ENCODE data around the gene ADAMTS1.

Gene ADAMTS1

GRCh38 chr21:26840201-26840600 lies 5.0 kb downstream of the ADAMTS1 start:
- H3K9me3 ChIP-seq (ENCODE audit: control insufficient read depth, insufficient read depth, low read length), result no peaks in the 10 kb centered on the region
- H3K36me3 ChIP-seq (ENCODE audit: insufficient read depth, low read length), result peaks cover 18% of the 10 kb centered on the region
- H3K4me1 ChIP-seq (ENCODE audit: insufficient read depth, low read length), result no peaks in the 10 kb centered on the region
- H3K9ac ChIP-seq (ENCODE audit: low read depth, low read length), result no peak overlapping the region

DNA sequence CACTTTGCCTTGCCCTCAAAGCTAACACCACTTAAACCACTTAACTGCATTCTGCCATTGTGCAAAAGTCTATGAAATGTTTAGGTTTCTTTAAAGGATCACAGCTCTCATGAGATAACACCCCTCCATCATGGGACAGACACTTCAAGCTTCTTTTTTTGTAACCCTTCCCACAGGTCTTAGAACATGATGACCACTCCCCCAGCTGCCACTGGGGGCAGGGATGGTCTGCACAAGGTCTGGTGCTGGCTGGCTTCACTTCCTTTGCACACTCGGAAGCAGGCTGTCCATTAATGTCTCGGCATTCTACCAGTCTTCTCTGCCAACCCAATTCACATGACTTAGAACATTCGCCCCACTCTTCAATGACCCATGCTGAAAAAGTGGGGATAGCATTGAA lies 7.7 kb downstream of the ADAMTS1 start:
- Histone ChIP-seq H3K9ac (ENCODE audit: low read depth, low read length) (no peak overlapping the region), H3K4me1 (ENCODE audit: insufficient read depth, low read length) (peaks cover 4% of the 10 kb centered on the region; the same call in 1 of the 2 replicates), H3K36me3 (ENCODE audit: insufficient read depth, low read length) (peaks cover 18% of the 10 kb centered on the region), H3K9me3 (ENCODE audit: control insufficient read depth, insufficient read depth, low read length) (no peaks in the 10 kb centered on the region)

- no peak overlapping the region for H3K9ac ChIP-seq (ENCODE audit: low read depth, low read length)
- no peaks in the 10 kb centered on the region for H3K9me3 ChIP-seq (ENCODE audit: control insufficient read depth, insufficient read depth, low read length)
- peaks cover 15% of the 10 kb centered on the region for H3K36me3 ChIP-seq (ENCODE audit: insufficient read depth, low read length)
- H3K4me1 ChIP-seq (ENCODE audit: insufficient read depth, low read length), result peaks cover 4% of the 10 kb centered on the region; the same call in 1 of the 2 replicates
Observed at GRCh38 chr21:26836528-26836927, 8.7 kb downstream of the ADAMTS1 start.

DNA sequence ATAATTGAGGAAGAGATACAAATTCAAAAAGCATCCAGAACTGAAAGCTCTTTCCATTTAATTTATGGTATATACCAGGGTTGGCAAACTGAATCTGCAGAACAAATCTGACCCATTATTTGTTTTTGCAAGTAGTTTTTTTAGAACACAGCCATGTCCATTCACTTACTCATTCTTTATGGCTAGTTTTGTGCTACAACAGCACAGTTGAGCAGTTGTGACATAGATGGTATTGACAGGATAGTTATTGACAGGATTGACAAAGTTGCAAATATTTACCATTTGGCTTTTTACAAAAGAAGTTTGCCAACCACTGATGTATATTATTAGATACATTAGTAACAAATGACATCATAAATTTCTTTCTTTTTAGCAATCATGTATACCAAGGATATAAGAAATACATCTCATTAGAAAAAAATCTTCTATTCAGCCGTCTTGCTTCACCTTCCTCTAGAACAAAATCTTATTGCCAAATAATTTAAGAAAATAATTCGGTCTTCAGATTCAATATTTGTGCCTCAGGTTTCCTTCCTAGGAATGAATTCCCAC lies 9.4 kb downstream of the ADAMTS1 start:
- Histone ChIP-seq H3K9ac (ENCODE audit: low read depth, low read length) (no peak overlapping the region), H3K9me3 (ENCODE audit: control insufficient read depth, insufficient read depth, low read length) (no peaks in the 10 kb centered on the region), H3K36me3 (ENCODE audit: insufficient read depth, low read length) (peaks cover 15% of the 10 kb centered on the region), H3K4me1 (ENCODE audit: insufficient read depth, low read length) (peaks cover 4% of the 10 kb centered on the region; the same call in 1 of the 2 replicates)

DNA sequence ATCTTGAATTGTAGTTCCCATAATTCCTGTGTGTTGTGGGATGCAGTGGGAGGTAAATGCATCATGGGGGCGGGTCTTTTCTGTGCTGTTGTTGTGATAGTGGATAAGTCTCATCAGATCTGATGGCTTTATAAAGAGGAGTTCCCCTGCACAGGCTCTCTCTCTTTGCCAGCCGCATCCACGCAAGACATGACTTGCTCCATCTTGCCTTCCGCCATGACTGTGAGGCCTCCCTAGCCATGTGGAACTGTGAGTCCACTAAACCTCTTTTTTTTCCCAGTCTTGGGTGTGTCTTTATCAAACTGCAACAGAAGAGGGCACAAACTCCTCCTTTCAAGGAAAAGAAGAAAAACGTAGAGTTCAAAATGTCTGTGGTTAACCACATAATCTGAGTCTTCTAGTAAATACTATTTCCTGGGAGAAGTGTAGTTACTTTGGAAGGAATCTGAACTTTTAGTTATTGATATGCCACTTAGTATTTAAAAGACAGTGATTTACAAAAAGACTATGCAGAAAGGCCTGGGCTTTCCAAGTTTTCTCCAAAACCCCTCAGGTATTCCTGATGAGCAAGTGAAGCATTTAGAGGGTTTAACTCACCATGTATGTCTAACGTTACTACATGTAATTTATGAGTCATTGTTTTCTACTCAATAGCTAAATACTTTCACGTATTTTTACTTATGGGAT lies 10.0 kb downstream of the ADAMTS1 start:
- Histone ChIP-seq H3K4me1 (ENCODE audit: insufficient read depth, low read length) (peaks cover 4% of the 10 kb centered on the region; the same call in 1 of the 2 replicates), H3K9ac (ENCODE audit: low read depth, low read length) (no peak overlapping the region), H3K36me3 (ENCODE audit: insufficient read depth, low read length) (peaks cover 12% of the 10 kb centered on the region), H3K9me3 (ENCODE audit: control insufficient read depth, insufficient read depth, low read length) (no peaks in the 10 kb centered on the region)

- Histone ChIP-seq H3K9me3 (ENCODE audit: control insufficient read depth, insufficient read depth, low read length) (no peaks in the 10 kb centered on the region), H3K4me1 (ENCODE audit: insufficient read depth, low read length) (peaks cover 4% of the 10 kb centered on the region; the same call in 1 of the 2 replicates), H3K9ac (ENCODE audit: low read depth, low read length) (no peak overlapping the region), H3K36me3 (ENCODE audit: insufficient read depth, low read length) (peaks cover 5% of the 10 kb centered on the region; the same call in 1 of the 2 replicates)
Observed at GRCh38 chr21:26834181-26834905, 10.9 kb downstream of the ADAMTS1 start.

- Histone ChIP-seq H3K36me3 (ENCODE audit: insufficient read depth, low read length) (peaks cover 5% of the 10 kb centered on the region; the same call in 1 of the 2 replicates), H3K9ac (ENCODE audit: low read depth, low read length) (no peak overlapping the region), H3K9me3 (ENCODE audit: control insufficient read depth, insufficient read depth, low read length) (no peaks in the 10 kb centered on the region), H3K4me1 (ENCODE audit: insufficient read depth, low read length) (peaks cover 4% of the 10 kb centered on the region; the same call in 1 of the 2 replicates)
Observed at GRCh38 chr21:26833460-26833939, 11.7 kb downstream of the ADAMTS1 start.

DNA sequence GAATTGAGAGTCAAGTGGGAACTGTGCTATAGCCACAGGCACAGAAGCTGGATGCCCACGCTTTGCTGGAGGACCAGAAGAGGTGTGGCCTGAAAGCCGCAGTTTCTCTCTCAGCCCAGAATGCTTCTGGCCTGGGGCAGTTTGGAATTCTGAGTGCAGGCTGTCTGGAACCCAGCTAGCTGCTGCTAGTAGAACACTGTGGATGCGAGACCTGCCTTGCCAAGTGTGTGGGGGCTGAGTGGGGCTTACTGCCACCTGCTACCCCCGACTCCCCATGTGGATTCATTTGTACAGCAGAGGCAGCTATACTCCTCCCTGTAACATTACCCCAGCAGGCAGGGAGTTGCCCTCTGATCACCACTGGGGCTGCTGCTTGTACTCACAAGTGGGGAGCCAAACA lies 12.2 kb downstream of the ADAMTS1 start:
- H3K9me3 ChIP-seq (ENCODE audit: control insufficient read depth, insufficient read depth, low read length), result no peaks in the 10 kb centered on the region
- no peak overlapping the region for H3K9ac ChIP-seq (ENCODE audit: low read depth, low read length)
- peaks cover 4% of the 10 kb centered on the region; the same call in 1 of the 2 replicates for H3K4me1 ChIP-seq (ENCODE audit: insufficient read depth, low read length)
- H3K36me3 ChIP-seq (ENCODE audit: insufficient read depth, low read length), result peaks cover 5% of the 10 kb centered on the region; the same call in 1 of the 2 replicates

DNA sequence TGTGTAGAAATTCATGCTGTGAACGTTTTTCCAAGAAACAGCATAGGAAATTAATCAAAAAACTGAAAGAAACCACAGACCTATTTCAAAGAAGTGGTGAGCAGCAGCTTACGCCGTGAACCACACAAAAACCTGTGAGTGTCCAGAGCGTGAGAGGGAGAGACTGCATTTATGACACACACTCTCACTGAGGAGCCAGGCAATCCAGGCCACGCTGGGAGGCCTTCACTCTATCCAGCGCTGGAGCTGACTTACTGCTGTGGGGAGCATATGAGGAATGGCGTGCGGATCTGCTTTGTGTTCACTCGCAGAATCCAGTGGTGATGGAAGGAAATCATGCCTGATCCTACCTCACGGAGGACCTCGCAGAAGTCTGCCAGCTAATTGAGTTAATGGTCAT lies 12.7 kb downstream of the ADAMTS1 start:
- Histone ChIP-seq H3K9me3 (ENCODE audit: control insufficient read depth, insufficient read depth, low read length) (no peaks in the 10 kb centered on the region), H3K36me3 (ENCODE audit: insufficient read depth, low read length) (peaks cover 5% of the 10 kb centered on the region; the same call in 1 of the 2 replicates), H3K9ac (ENCODE audit: low read depth, low read length) (no peak overlapping the region), H3K4me1 (ENCODE audit: insufficient read depth, low read length) (peaks cover 4% of the 10 kb centered on the region; the same call in 1 of the 2 replicates)

DNA sequence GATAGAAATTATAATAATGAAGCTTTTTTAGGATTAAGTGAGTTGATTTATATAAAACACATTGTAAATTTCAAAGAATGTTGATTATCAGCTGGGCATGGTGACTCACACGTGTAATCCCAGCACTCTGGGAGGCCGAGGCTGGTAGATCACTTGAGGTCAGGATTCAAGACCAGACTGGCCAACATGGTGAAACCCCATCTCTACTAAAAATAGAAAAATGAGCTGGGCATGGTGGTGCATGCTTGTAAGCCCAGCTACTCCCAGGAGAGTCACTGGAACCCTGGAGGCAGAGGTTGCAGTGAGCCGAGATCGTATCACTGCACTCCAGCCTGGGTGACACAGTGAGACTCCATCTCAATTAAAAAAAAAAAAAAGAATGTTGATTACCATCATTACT lies 18.4 kb downstream of the ADAMTS1 start:
- Histone ChIP-seq H3K36me3 (ENCODE audit: insufficient read depth, low read length) (no peaks in the 10 kb centered on the region), H3K9ac (ENCODE audit: low read depth, low read length) (no peak overlapping the region), H3K9me3 (ENCODE audit: control insufficient read depth, insufficient read depth, low read length) (no peaks in the 10 kb centered on the region), H3K4me1 (ENCODE audit: insufficient read depth, low read length) (no peaks in the 10 kb centered on the region)

DNA sequence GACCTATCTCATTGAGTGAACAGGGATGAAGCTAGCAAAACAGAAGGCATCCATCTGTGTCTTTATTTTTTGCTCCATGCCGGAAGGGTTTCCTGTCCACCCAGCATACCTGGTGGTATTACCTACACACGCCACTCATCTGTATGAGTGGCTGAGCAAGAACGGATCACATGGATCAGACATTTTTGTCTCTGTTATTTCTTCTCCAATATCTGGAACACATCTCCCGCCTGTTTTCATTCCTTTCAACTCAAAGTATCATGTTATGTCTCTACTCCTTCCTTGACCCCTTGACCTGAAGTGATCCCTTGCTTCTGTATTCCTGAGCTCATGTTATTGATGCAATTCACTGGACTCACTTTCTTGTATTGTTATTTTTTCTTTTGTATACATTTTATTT lies 24.7 kb downstream of the ADAMTS1 start:
- Histone ChIP-seq H3K9me3 (ENCODE audit: control insufficient read depth, insufficient read depth, low read length) (no peaks in the 10 kb centered on the region), H3K4me1 (ENCODE audit: insufficient read depth, low read length) (peaks cover 14% of the 10 kb centered on the region), H3K9ac (ENCODE audit: low read depth, low read length) (no peak overlapping the region), H3K36me3 (ENCODE audit: insufficient read depth, low read length) (no peaks in the 10 kb centered on the region)

GRCh38 chr21:26819740-26820324 lies 25.4 kb downstream of the ADAMTS1 start:
- Histone ChIP-seq H3K9me3 (ENCODE audit: control insufficient read depth, insufficient read depth, low read length) (no peaks in the 10 kb centered on the region), H3K4me1 (ENCODE audit: insufficient read depth, low read length) (peaks cover 14% of the 10 kb centered on the region), H3K9ac (ENCODE audit: low read depth, low read length) (no peak overlapping the region), H3K36me3 (ENCODE audit: insufficient read depth, low read length) (no peaks in the 10 kb centered on the region)

DNA sequence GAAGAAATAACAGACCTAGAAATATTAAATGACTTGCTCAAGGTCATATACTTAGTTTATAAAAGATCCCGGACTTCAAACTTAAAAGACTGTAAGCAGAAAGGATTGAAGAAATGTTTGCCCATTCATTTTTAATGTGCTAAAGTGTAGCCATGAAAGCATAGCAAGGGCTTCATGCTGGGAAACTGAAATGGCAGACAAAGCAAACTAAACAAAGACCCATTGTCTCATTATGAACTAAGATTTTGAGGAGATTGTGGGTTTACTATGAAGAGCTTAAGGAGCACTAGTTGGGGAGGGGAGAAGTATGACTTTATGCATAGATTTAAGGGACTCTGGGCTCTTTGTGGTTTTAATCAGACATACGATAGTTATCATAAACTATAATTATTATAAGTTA lies 26.3 kb downstream of the ADAMTS1 start:
- H3K9ac ChIP-seq (ENCODE audit: low read depth, low read length), result no peak overlapping the region
- no peaks in the 10 kb centered on the region for H3K9me3 ChIP-seq (ENCODE audit: control insufficient read depth, insufficient read depth, low read length)
- H3K36me3 ChIP-seq (ENCODE audit: insufficient read depth, low read length), result no peaks in the 10 kb centered on the region
- H3K4me1 ChIP-seq (ENCODE audit: insufficient read depth, low read length), result peaks cover 14% of the 10 kb centered on the region

DNA sequence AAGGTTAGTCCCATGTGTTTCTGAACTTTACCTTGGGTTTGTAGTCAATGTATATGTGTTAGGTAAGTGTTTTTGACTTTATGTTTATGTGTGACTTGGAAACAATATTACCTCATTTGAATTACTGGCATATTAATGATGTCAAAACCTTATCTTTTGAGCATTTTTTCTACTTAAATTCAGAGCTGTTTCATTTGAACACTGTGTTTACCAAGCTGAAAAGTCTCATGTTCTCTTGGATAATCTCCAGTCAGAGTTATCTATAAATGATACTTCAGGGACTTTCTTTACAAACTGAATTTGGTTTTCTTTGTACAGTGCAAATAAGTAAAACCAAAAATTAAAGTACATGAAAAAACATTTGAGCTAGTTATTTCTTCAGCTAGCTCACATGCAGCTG lies 30.0 kb downstream of the ADAMTS1 start:
- Histone ChIP-seq H3K36me3 (ENCODE audit: insufficient read depth, low read length) (no peaks in the 10 kb centered on the region), H3K4me1 (ENCODE audit: insufficient read depth, low read length) (peaks cover 14% of the 10 kb centered on the region), H3K9me3 (ENCODE audit: control insufficient read depth, insufficient read depth, low read length) (no peaks in the 10 kb centered on the region), H3K9ac (ENCODE audit: low read depth, low read length) (no peak overlapping the region)
